ENCODE measurements around the gene LIN28B.
"Not testable (repeated sequence)": the region's sequence is repeated elsewhere in the genome, so short reads cannot be mapped to it uniquely, and the experiment has no call there.

LIN28B gene

GRCh38 chr6:105005451-105005850, 48.5 kb downstream of the LIN28B start:
- ATAC-seq (replicated peaks) (no peak), DNase-seq (no peak)
- Mint-ChIP-seq H3K4me1 (ENCODE audit: low read depth in 2 of 2) (no peaks in the 10 kb centered on the region), H3K27ac (no peak overlapping the region), H3K27me3 (peaks cover 14 to 43% of the 10 kb centered on the region in 2 donors), H3K4me3 (no peak overlapping the region), H3K9me3 (no peaks in the 10 kb centered on the region), H3K36me3 (ENCODE audit: insufficient read depth) (no peaks in the 10 kb centered on the region)

- not testable (repeated sequence) for H3K4me3 Mint-ChIP-seq; H3K27ac Mint-ChIP-seq; H3K9me3 Mint-ChIP-seq; H3K36me3 Mint-ChIP-seq (ENCODE audit: insufficient read depth); H3K4me1 Mint-ChIP-seq (ENCODE audit: low read depth in 2 of 2); ATAC-seq (replicated peaks); DNase-seq
- peaks cover 8 to 25% of the 10 kb centered on the region in 2 donors for H3K27me3 Mint-ChIP-seq
Observed at GRCh38 chr6:105013459-105013858, 56.6 kb downstream of the LIN28B start.

GRCh38 chr6:105014448-105014847, 57.5 kb downstream of the LIN28B start:
- H3K4me3 Mint-ChIP-seq, result no peak overlapping the region
- ATAC-seq (replicated peaks), result no peak

GRCh38 chr6:105014954-105015353, 58.0 kb downstream of the LIN28B start:
- DNase-seq (no peak), ATAC-seq (replicated peaks) (no peak)
- no peaks in the 10 kb centered on the region for H3K4me1 Mint-ChIP-seq (ENCODE audit: low read depth in 2 of 2)
- no peak overlapping the region for H3K27ac Mint-ChIP-seq
- H3K36me3 Mint-ChIP-seq (ENCODE audit: insufficient read depth), result peaks cover 3% of the 10 kb centered on the region
- no peak overlapping the region for H3K4me3 Mint-ChIP-seq
- H3K9me3 Mint-ChIP-seq, result no peaks in the 10 kb centered on the region
- H3K27me3 Mint-ChIP-seq, result peaks cover 16 to 30% of the 10 kb centered on the region in 2 donors

More at GRCh38 chr6:105014448-105014847, 57.5 kb downstream of the LIN28B start:
- H3K9me3 Mint-ChIP-seq, result no peaks in the 10 kb centered on the region
- H3K27ac Mint-ChIP-seq, result no peak overlapping the region
- H3K27me3 Mint-ChIP-seq, result peaks cover 12 to 34% of the 10 kb centered on the region in 2 donors
- H3K36me3 Mint-ChIP-seq (ENCODE audit: insufficient read depth), result peaks cover 3% of the 10 kb centered on the region
- no peak for DNase-seq
- H3K4me1 Mint-ChIP-seq (ENCODE audit: low read depth in 2 of 2), result no peaks in the 10 kb centered on the region

GRCh38 chr6:105015482-105015881, 58.6 kb downstream of the LIN28B start:
- H3K27ac Mint-ChIP-seq, result no peak overlapping the region
- DNase-seq, result no peak
- peaks cover 3% of the 10 kb centered on the region for H3K36me3 Mint-ChIP-seq (ENCODE audit: insufficient read depth)
- no peak for ATAC-seq (replicated peaks)
- H3K27me3 Mint-ChIP-seq, result peaks cover 16 to 28% of the 10 kb centered on the region in 2 donors
- no peaks in the 10 kb centered on the region for H3K4me1 Mint-ChIP-seq (ENCODE audit: low read depth in 2 of 2)
- no peaks in the 10 kb centered on the region for H3K9me3 Mint-ChIP-seq
- no peak overlapping the region for H3K4me3 Mint-ChIP-seq

GRCh38 chr6:105019285-105019684, 62.4 kb downstream of the LIN28B start:
- DNase-seq, result no peak
- Mint-ChIP-seq H3K36me3 (ENCODE audit: insufficient read depth) (peaks cover 3% of the 10 kb centered on the region), H3K9me3 (no peaks in the 10 kb centered on the region), H3K4me1 (ENCODE audit: low read depth in 2 of 2) (no peaks in the 10 kb centered on the region), H3K27ac (no peak overlapping the region), H3K4me3 (no peak overlapping the region), H3K27me3 (peaks cover 38 to 43% of the 10 kb centered on the region in 2 donors)
- ATAC-seq (replicated peaks), result no peak

- Mint-ChIP-seq H3K36me3 (ENCODE audit: insufficient read depth) (peaks cover 3% of the 10 kb centered on the region), H3K4me1 (ENCODE audit: low read depth in 2 of 2) (no peaks in the 10 kb centered on the region), H3K4me3 (no peak overlapping the region), H3K27ac (no peak overlapping the region), H3K27me3 (peaks cover 36 to 42% of the 10 kb centered on the region in 2 donors), H3K9me3 (no peaks in the 10 kb centered on the region)
- ATAC-seq (replicated peaks) (no peak), DNase-seq (no peak)
Observed at GRCh38 chr6:105021399-105021798, 64.5 kb downstream of the LIN28B start.

- Mint-ChIP-seq H3K4me3 (no peak overlapping the region), H3K4me1 (ENCODE audit: low read depth in 2 of 2) (no peaks in the 10 kb centered on the region), H3K27ac (no peak overlapping the region), H3K27me3 (peaks cover 30 to 37% of the 10 kb centered on the region in 2 donors), H3K36me3 (ENCODE audit: insufficient read depth) (peaks cover 3% of the 10 kb centered on the region), H3K9me3 (no peaks in the 10 kb centered on the region)
- ATAC-seq (replicated peaks) (no peak), DNase-seq (no peak)
Observed at GRCh38 chr6:105022416-105022815, 65.5 kb downstream of the LIN28B start.

- Mint-ChIP-seq H3K36me3 (ENCODE audit: insufficient read depth) (no peaks in the 10 kb centered on the region), H3K4me3 (no peak overlapping the region), H3K27me3 (peaks cover 21 to 22% of the 10 kb centered on the region in 2 donors)
Observed at GRCh38 chr6:105024803-105025202, 67.9 kb downstream of the LIN28B start.

GRCh38 chr6:105028898-105029297, 72.0 kb downstream of the LIN28B start:
- Mint-ChIP-seq H3K27ac (no peak overlapping the region), H3K4me1 (ENCODE audit: low read depth in 2 of 2) (no peaks in the 10 kb centered on the region), H3K36me3 (ENCODE audit: insufficient read depth) (no peaks in the 10 kb centered on the region), H3K4me3 (no peak overlapping the region), H3K9me3 (no peaks in the 10 kb centered on the region), H3K27me3 (peaks cover 0 to 8% of the 10 kb centered on the region in 2 donors)
- DNase-seq (no peak), ATAC-seq (replicated peaks) (no peak)

More at GRCh38 chr6:105024803-105025202, 67.9 kb downstream of the LIN28B start:
- no peaks in the 10 kb centered on the region for H3K4me1 Mint-ChIP-seq (ENCODE audit: low read depth in 2 of 2)
- ATAC-seq (replicated peaks), result no peak
- H3K27ac Mint-ChIP-seq, result no peak overlapping the region
- no peaks in the 10 kb centered on the region for H3K9me3 Mint-ChIP-seq
- DNase-seq, result no peak

- Mint-ChIP-seq H3K27ac (no peak overlapping the region), H3K27me3 (peaks cover 0 to 8% of the 10 kb centered on the region in 2 donors), H3K9me3 (no peaks in the 10 kb centered on the region), H3K36me3 (ENCODE audit: insufficient read depth) (no peaks in the 10 kb centered on the region), H3K4me3 (no peak overlapping the region), H3K4me1 (ENCODE audit: low read depth in 2 of 2) (no peaks in the 10 kb centered on the region)
- ATAC-seq (replicated peaks), result no peak
- no peak for DNase-seq
Observed at GRCh38 chr6:105029581-105029980, 72.7 kb downstream of the LIN28B start.

- peaks cover 16 to 34% of the 10 kb centered on the region in 2 donors for H3K27me3 Mint-ChIP-seq
- ATAC-seq (replicated peaks) (no peak), DNase-seq (no peak)
- no peaks in the 10 kb centered on the region for H3K9me3 Mint-ChIP-seq
- H3K36me3 Mint-ChIP-seq (ENCODE audit: insufficient read depth), result no peaks in the 10 kb centered on the region
- no peaks in the 10 kb centered on the region for H3K4me1 Mint-ChIP-seq (ENCODE audit: low read depth in 2 of 2)
- no peak overlapping the region for H3K4me3 Mint-ChIP-seq
- H3K27ac Mint-ChIP-seq, result no peak overlapping the region
Observed at GRCh38 chr6:105034470-105034869, 77.6 kb downstream of the LIN28B start.

GRCh38 chr6:105035299-105035698, 78.4 kb downstream of the LIN28B start:
- no peak overlapping the region for H3K27ac Mint-ChIP-seq
- H3K9me3 Mint-ChIP-seq, result no peaks in the 10 kb centered on the region
- peaks cover 16 to 34% of the 10 kb centered on the region in 2 donors for H3K27me3 Mint-ChIP-seq
- no peaks in the 10 kb centered on the region for H3K36me3 Mint-ChIP-seq (ENCODE audit: insufficient read depth)
- no peak for DNase-seq
- no peaks in the 10 kb centered on the region for H3K4me1 Mint-ChIP-seq (ENCODE audit: low read depth in 2 of 2)
- no peak overlapping the region for H3K4me3 Mint-ChIP-seq
- ATAC-seq (replicated peaks), result no peak

- peaks cover 19 to 34% of the 10 kb centered on the region in 2 donors for H3K27me3 Mint-ChIP-seq
- H3K4me1 Mint-ChIP-seq (ENCODE audit: low read depth in 2 of 2), result no peaks in the 10 kb centered on the region
- H3K9me3 Mint-ChIP-seq, result no peaks in the 10 kb centered on the region
- no peak overlapping the region for H3K27ac Mint-ChIP-seq
- no peak overlapping the region for H3K4me3 Mint-ChIP-seq
- no peak for ATAC-seq (replicated peaks)
- no peak for DNase-seq
- H3K36me3 Mint-ChIP-seq (ENCODE audit: insufficient read depth), result no peaks in the 10 kb centered on the region
Observed at GRCh38 chr6:105036351-105036750, 79.4 kb downstream of the LIN28B start.

GRCh38 chr6:105038259-105038658, 81.4 kb downstream of the LIN28B start:
- Mint-ChIP-seq H3K4me3 (no peak overlapping the region), H3K4me1 (ENCODE audit: low read depth in 2 of 2) (no peaks in the 10 kb centered on the region), H3K9me3 (no peaks in the 10 kb centered on the region), H3K27me3 (peaks cover 35 to 36% of the 10 kb centered on the region in 2 donors), H3K36me3 (ENCODE audit: insufficient read depth) (no peaks in the 10 kb centered on the region), H3K27ac (no peak overlapping the region)
- ATAC-seq (replicated peaks) (no peak), DNase-seq (no peak)
